ENCODE results near the gene CLSTN2.

DNA sequence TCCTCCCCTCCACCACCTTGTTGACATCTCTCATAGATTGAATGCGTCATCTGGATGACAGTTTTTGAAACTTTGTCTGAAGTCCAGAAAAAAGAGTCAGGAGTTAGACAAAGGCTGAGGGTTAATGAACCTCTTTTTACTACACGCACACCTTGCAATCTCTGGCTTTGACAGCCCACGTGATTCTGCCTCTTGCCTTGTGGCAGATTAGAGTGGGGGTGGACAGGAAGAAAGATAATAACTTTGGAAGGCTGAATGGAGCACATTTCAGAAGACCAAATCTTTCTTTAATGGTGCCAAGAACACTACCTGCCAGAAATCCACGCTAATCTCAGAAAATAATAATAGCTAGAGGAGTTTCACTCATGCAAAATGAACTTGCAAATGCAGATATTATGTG is 415.0 kb downstream of the CLSTN2 start:
- TF ChIP-seq CTCF (IDR thresholded peaks at IDR 0.05) = no peak
- no peak for TF ChIP-seq POLR2A (IDR thresholded peaks at IDR 0.05)
